HEK293 (cell line): ENCODE results near the gene SNCAIP.

ENCODE experiments used
- CTCF ChIP-seq: fragments of 450-650 bp; formaldehyde crosslinking; IDR thresholded peaks from 2 replicates; pipeline ENCODE4 v1.5.1; 2016; ENCODE audit warnings: missing biosample characterization, missing genetic modification characterization
- PRDM4 ChIP-seq: fragments of 450-650 bp; formaldehyde crosslinking; IDR thresholded peaks from 2 replicates; pipeline ENCODE4 v1.5.1; 2017; ENCODE audit warnings: missing biosample characterization, missing genetic modification characterization
- SP2 ChIP-seq: fragments of 450-650 bp; formaldehyde crosslinking; IDR thresholded peaks from 2 replicates; pipeline ENCODE4 v1.5.1; 2016; ENCODE audit warnings: missing biosample characterization, missing genetic modification characterization
- SP7 ChIP-seq: fragments of 450-650 bp; formaldehyde crosslinking; IDR thresholded peaks from 2 replicates; pipeline ENCODE4 v1.5.1; 2016; ENCODE audit warnings: missing biosample characterization, missing genetic modification characterization
- ZNF146 ChIP-seq: fragments of 450-650 bp; formaldehyde crosslinking; IDR thresholded peaks from 2 replicates; pipeline ENCODE4 v1.5.1; 2016; ENCODE audit warnings: missing biosample characterization, missing genetic modification characterization
- ZNF239 ChIP-seq: fragments of 450-650 bp; formaldehyde crosslinking; IDR thresholded peaks from 2 replicates; pipeline ENCODE4 v1.5.1; 2016; ENCODE audit warnings: missing biosample characterization, missing genetic modification characterization
- ZNF292 ChIP-seq: fragments of 450-650 bp; formaldehyde crosslinking; IDR thresholded peaks from 2 replicates; pipeline ENCODE4 v1.5.1; 2016; ENCODE audit warnings: low read depth, missing biosample characterization, missing genetic modification characterization, borderline replicate concordance
- ZNF518A ChIP-seq: fragments of 450-650 bp; formaldehyde crosslinking; conservative IDR thresholded peaks from 2 replicates; pipeline ENCODE4 v1.5.1; 2016; ENCODE audit warnings: low read depth, missing biosample characterization, missing genetic modification characterization
- ZNF549 ChIP-seq: fragments of 450-650 bp; IDR thresholded peaks from 2 replicates; pipeline ENCODE4 v1.5.1; 2018; ENCODE audit warnings: missing biosample characterization, missing genetic modification characterization, mild to moderate bottlenecking, inconsistent platforms, moderate library complexity
- ZNF560 ChIP-seq: fragments of 450-650 bp; formaldehyde crosslinking; IDR thresholded peaks from 2 replicates; pipeline ENCODE4 v1.5.1; 2017; ENCODE audit warnings: missing biosample characterization, missing genetic modification characterization, borderline replicate concordance
- ZNF610 ChIP-seq: fragments of 450-650 bp; formaldehyde crosslinking; IDR thresholded peaks from 2 replicates; pipeline ENCODE4 v1.5.1; 2016; ENCODE audit warnings: missing biosample characterization, missing genetic modification characterization, borderline replicate concordance

GRCh38 chr5:122374110-122374509 is 62.1 kb downstream of the SNCAIP start:
- TF ChIP-seq CTCF (tag by site-specific recombination) (no peak), SP7 (tag by site-specific recombination) (no peak), ZNF146 (tag by site-specific recombination) (no peak), ZNF610 (tag by site-specific recombination) (no peak), PRDM4 (tag by site-specific recombination) (no peak), SP2 (tag by site-specific recombination) (no peak), ZNF549 (tag by site-specific recombination) (no peak), ZNF292 (tag by site-specific recombination) (no peak), ZNF560 (tag by site-specific recombination) (no peak), ZNF518A (tag by site-specific recombination) (no peak), ZNF239 (no peak)
